Ecto neural progenitor cell (in vitro differentiated cells): ENCODE results near the gene ARHGAP8.

ENCODE experiments used
- DNase-seq: peaks from one replicate; pipeline ENCODE4 v3.0.0-alpha.2; 2018; ENCODE audit warnings: low spot score

ARHGAP8 gene

GRCh38 chr22:44862281-44862680 is 109.9 kb downstream of the ARHGAP8 start:
- DNase-seq = no peak

GRCh38 chr22:44862981-44863860 is 110.8 kb downstream of the ARHGAP8 start:
- DNase-seq = no peak

DNA sequence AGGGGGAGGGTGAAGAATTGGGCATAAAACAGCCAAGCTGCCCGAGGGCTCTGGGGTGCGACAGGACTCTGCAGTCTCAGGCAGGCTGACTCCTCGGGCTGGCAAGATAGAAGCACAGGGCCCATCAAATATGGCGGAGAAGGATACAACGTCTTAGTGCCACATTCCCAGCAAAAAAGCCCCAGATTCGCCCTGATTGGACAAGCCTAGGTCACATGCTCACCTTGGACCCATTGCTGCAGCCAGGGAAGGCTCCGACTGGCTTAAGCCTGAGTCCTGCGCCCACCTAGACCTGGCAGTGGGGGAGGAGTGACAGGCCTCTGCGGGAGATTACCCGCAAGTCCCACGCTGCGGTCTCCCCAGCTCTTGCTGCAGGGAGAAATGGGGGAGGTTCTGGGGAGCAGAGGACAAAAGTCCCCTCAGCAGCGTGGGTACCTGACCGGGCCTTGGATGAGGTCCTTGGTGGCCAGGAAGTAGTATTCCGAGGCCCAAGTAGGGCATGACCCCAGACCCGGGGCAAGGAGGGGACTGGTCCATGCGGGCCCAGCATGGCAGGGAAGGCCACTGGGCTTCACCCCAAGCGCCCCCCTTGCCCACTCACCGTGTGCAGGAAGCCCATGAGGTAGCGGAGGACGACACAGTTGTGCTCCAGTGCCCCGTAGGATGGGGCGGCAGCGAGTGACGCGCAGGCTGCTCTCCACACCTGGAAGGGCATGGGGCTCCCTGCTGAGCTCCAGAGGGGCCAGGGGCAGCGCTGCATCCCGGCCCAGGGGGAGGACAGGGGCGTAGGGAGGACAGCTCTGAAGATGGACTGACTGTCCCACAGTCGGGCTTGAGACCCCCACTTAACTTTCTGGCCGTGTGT is 113.0 kb downstream of the ARHGAP8 start:
- no peak for DNase-seq

GRCh38 chr22:44869196-44869595 is 116.8 kb downstream of the ARHGAP8 start:
- DNase-seq = no peak

DNA sequence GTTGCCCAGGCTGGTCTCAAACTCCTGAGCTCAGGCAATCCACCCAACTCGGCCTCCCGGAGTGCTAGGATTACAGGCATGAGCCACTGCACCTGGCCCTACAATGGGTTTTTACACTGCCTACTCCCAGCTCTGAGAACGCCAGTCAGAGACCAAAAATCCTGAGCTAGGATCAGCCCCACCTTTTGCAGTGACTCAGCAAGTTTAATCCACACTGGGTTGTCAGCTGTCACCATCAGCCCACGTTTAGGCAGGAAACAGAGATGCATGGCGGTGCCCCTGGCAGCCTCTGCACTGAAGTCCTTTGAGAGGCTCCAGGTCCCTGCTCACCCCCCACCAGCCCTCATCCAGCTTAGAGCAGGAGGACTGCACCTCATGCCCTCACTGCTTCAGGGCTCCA is 117.6 kb downstream of the ARHGAP8 start:
- DNase-seq = no peak

DNA sequence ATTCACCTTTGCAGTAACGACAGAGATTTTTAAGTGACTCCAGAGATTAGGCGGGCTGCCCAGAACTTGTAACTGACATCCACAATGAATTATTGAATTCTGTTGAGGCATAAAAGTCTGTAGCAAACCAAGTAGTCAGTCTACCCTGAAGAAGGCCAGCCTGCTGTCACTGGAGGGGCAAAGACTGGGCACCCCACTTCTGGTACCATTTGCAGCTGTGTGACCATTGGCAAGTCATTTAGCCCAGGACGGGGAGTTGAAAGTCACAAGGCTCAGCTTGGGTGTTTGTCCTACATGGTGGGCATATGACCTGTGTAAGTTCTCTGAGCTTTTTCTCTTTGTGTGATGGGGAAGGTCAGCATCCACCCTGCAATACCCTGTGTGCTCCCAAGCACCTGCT is 119.4 kb downstream of the ARHGAP8 start:
- DNase-seq = no peak

DNA sequence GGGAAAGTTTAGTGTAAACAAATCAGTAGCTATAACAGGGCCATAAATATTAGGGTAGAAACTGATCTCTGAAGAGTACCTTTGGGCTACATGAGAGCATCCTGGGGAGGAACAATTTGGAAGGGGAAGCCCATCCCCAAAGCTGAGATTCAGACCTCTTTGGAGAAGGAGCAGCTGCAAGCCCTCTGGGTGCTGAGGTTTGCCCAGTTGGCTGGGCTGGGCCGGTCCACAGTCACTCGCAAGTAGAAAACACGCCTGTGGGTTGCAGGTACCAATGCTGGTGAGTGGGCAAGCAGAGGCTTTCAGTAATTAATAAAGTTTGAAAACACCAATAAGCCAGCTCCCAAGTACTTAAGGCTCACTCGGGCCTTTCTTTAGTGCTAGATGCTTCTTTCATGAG is 124.5 kb downstream of the ARHGAP8 start:
- DNase-seq = no peak

- no peak for DNase-seq
Measured at GRCh38 chr22:44878483-44879300, 126.3 kb downstream of the ARHGAP8 start.

DNA sequence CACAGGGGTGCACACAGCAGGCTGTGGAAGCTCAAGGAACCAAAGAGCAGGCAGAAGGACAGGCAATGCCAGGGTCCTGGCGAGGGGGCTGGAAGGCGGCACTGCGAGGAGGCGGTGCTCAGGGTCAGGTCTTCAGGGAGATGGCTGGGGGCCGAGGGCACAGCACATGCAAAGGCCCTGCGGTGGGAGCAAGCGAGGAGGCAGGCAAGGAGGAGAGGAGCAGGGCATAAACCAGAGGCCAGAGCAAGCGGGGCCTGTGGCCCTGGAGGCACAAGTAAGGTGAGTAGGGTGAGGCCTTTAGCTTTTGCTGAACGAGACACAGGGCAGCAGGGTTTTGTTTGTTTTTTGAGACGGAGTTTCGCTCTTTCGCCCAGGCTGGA is 126.9 kb downstream of the ARHGAP8 start:
- DNase-seq = no peak

DNA sequence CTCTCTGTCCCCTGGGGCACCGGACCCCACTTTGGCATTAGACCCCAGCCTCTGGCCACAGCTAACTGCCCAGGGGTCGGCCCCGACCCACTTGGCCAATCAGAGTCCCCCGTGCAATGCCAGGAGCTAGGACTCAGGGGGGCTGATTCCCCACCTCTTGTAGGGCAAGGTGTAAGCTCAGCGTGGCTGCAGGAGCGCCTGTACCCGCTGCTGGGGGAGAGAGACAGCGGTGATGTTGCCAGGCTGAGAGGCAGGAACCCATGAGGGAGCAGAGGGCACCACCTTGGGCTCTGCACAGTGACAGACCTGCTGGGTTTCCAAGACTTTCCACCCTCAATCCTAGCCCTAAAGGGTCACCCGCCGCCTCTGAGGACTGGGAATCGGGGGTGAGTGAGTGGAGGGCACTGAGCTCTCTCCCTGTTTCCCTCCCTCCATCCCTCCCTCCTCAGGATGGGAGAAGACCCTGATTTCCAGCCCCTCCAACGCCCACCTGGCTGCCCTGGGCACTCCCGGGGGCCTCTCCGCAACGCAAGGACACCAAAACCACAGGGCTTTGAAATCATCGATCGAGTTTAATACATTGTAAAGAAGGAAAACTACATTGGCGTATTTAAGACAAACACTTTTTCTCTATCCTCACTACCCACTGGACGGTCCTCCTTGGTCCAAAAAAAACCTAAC is 128.4 kb downstream of the ARHGAP8 start:
- no peak for DNase-seq

- DNase-seq = no peak
Measured at GRCh38 chr22:44881624-44882023, 129.2 kb downstream of the ARHGAP8 start.

DNA sequence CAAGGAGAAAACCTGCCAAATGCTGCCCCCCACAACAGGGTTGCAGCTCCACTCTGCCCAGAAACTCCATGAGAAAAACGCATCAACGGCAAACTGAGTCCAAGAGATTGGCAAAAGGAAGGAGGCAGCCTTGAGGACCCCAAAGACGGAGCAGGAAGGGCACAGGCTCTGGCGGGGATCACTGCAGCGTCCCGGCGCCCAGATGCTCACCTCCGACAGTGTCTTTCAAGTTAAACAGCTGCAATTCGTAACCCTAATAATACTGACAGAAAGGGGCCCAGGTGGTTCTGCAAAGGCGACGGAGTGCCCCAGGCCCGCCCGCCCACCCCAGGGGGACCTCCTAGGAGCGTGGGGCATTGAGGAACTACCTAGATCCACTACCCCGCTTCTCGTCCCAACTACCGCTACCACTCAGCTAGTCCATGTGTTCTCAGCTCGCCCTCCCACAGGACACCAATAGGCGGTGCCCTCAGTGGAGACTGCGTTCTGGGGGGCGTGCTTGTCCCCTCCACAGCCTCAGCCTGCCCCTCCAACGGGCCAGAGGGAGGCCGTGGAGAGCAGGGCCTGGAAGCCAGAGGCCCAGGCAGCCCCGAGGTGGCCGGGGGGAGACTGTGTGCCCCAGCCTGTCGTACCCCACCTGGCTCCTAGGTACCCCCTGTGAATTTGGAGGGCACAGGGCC is 130.0 kb downstream of the ARHGAP8 start:
- DNase-seq = no peak

- DNase-seq = no peak
Measured at GRCh38 chr22:44883011-44883421, 130.6 kb downstream of the ARHGAP8 start.

DNA sequence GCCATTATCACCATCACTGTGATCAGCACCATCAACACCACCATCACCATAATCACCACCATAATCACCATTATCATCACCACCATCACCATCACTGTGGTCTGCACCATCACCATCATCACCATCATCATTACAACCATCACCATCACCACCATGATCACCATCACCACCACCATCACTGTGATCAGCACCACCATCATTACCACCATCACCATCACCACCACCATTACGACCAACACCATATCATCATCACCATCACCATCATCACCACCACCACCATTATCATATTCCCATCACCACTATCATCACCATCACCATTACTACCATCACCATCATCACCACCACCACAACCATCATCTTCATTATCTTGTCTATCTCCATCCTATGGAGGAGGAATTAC is 132.2 kb downstream of the ARHGAP8 start:
- no peak for DNase-seq

DNA sequence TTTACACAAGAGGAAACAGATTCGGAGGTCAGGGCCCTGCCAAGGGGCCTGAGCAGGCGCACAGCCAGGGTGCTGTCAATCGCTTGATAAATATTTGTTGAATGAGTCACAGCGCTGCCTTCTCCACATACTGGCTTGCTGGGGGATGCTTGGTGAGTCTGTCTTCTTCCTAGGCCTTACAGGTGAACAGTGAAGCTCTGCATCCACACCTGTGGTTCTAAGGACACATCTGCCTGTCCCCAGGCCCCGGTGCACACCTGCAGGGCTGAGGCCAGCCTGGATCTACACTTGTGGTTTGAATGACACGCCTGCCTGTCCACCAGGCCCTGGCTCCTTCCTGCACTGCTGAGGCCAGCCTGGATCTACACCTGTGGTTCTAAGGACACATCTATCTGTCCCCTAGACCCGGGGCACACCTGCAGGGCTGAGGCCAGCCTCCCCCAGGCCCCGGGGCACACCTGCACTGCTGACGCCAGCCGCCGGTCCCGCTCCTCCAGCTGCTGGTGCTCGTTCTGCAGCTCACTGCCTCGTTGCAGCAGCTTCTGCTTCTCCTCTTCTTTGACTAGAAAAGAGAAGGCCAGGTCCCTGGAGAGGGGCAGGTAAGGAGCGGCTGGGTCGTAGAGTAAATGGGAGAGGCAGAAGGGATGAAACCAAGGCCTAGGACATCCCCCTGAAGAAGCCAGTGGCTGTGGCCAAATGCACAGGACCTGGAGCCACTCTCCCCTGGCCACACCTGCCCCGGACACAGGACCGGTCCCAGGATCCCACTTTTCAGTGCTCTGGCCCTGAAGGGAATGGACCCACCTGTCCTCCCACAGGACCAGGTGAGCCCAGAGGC is 132.8 kb downstream of the ARHGAP8 start:
- DNase-seq = no peak

GRCh38 chr22:44885806-44886360 is 133.5 kb downstream of the ARHGAP8 start:
- no peak for DNase-seq

- DNase-seq = peak; percentile 32
Measured at GRCh38 chr22:44887941-44888366, 135.6 kb downstream of the ARHGAP8 start.

DNA sequence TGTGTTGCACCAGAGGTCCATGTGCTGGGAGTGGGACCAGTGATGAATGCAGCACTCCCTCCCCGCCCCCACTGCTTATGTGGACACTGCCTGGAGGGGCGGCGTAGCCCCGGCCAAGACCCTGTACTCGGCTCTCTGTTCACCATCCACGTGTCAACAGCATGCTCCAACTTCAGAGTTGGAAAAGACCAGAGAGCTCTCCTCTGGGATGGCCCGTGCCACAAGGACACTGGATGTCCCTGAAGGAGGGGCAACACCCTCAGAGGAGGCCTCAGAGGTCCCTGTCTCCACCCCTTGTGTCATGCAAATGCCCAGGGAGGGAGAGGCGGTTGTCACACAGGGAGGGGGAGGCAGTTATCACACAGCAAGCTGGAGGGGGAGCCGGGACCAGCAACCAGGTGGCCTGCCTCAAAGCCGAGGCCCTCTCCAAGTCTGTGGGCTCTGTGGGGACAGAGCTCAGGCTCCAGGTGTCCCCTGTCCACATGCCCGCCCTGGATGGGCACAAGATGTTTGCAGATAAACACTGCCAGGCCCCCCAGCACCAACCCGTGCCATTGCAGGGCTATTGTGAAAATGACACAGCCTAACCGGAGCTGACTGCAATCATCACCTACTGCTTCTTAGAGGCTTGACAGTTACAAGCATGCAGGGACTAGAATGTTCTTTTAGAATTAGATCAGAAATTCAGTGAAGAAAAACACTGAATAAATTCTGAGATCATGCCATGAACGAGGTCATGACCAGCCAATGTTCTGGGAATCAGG is 136.3 kb downstream of the ARHGAP8 start:
- DNase-seq = no peak

DNA sequence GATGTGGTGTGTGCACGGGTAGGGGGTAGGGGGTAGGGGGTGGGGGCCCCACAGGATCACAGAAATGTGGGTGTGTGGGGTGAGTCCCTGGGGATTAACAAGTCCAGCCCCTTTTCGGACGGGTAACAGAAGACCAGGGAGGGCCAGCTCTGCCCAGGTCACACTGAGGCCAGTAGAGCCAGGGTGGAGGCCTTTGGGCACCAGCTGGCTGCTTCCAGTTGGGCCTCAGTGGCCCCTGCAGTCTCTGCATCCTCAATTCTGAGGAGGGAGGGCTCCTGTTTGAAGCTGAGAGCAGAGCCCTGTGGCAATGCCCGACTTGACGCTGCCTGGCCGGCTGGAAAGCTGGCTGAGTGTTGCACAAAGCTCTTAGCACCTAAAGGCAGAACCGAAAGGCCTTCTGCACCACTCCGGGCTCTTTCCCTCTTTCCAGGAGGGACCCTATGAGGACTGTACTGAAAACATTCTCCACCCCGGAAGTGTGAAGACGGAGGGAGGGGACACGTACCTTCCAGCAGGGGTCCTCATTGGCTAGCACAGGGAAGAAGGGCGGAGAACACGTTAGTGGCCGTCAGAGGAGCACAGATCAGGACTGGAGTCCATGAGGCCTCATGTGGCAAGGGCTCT is 137.0 kb downstream of the ARHGAP8 start:
- DNase-seq = no peak
